HG03439 (cell line): ENCODE measurements around the gene KCNK2.

Source experiments
- ATAC-seq: cut with Tn5 transposase; IDR thresholded peaks from one replicate; pipeline ENCODE4 v1.9.1; 2021; ENCODE audit warnings: mild to moderate bottlenecking, moderate library complexity; ENCODE audit not compliant: unreplicated experiment

The KCNK2 gene

DNA sequence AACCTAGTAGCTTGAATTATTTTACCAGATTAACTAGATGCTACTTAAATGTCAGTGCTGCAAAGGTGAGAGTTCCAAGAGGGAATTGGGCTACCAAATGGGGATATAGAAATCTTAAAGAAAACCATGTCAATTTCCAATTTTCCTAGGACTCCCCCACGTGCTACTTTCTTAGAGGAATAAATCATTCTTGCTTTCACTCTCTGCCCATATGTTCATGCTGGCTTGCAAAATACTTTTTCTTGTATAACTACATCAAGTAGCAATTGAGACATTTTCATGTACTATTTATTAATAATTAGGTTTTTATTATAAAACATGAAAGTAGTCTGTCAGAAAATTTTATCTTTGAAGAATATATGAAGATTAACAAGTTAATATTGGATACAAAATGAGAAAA is 11.8 kb downstream of the KCNK2 start:
- no peak for ATAC-seq

DNA sequence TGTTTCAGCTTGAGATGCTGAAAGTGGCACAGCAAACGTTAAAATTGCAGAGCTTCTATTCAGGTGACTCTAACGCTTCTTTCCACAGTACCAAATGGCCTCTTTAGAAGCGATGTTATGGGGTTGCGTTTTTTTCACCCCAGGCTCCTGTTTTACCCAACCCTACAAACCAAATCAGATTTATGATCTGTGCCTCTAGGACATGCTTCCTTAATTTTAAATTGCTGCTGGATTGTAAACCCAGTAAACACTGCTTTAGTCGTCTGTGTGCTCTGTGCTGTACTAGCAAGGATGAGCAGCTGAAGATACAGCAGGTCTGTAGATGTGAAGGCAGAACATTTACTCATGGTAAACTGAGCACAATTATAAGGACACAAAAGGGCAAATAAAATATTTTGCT is 13.0 kb downstream of the KCNK2 start:
- ATAC-seq: no peak

DNA sequence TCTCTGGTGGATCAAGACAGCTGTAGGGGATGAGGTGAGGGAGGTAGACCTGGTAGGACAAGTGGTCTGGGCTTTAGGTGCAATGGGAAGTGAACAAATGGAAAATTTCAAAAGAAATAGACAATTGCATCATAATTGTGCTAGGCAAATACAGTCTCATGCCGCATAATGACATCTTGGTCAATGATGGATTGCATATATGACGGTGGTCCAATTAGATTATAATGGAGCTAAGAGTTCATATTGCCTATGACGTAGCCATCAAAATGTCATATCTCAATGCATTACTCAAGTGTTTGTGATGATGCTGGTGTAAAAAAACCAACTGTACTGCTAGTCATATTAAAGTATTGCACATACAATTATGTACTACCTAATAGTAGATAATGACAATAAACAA is 19.0 kb downstream of the KCNK2 start:
- no peak for ATAC-seq

DNA sequence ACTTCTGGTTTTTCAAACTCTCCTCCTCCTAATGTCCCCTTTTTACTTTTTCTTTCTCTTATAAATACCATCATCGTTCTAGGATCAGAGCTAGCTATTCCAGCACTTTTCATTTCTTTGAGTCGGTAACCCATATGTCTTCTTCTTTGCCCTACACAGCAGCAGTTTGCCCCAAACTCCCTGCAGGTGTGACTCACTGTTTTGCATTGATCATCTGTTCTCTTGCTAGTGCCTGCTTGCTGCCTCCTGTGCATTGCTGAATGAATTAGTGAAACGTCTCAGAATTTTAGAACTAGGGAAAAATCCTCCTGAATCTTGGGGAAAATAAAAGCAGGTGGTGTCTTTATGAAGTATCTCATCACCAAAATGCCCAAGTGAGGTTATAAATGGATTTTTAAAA is 21.7 kb downstream of the KCNK2 start:
- ATAC-seq: no peak

DNA sequence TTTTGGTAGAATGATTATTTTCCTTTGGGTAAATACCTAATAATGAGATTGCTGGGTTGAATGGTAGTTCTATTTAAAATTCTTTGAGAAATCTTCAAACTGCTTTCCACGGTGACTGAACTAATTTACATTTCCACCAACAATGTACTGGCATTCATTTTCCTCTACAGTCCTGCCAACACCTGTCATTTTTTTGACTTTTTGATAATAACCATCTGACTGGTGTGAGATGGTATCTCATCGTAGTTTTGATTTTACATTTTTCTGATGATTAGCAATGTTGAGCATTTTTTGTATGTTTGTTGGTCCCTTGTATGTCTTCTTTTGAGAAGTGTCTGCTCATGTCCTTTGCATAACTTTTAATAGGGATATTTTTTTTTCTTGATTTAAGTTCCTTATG is 23.5 kb downstream of the KCNK2 start:
- ATAC-seq: no peak

DNA sequence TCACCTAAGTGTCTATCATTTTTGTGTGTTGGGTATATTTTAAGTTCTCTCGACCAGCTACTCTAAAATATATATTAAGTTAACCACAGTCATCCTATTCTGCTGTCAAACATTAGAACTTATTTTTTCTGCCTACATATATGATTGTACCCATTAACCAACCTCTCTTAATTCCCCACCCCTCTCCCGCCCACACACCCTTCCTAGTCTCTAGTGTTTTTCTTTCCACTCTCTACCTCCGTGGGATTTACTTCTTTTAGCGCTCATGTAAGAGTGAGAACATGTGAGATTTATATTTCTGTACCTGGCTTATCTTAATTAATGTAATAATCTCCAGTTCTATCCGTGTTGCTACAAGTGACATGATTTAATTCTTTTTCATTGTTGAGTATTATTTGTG is 26.6 kb downstream of the KCNK2 start:
- ATAC-seq: no peak

DNA sequence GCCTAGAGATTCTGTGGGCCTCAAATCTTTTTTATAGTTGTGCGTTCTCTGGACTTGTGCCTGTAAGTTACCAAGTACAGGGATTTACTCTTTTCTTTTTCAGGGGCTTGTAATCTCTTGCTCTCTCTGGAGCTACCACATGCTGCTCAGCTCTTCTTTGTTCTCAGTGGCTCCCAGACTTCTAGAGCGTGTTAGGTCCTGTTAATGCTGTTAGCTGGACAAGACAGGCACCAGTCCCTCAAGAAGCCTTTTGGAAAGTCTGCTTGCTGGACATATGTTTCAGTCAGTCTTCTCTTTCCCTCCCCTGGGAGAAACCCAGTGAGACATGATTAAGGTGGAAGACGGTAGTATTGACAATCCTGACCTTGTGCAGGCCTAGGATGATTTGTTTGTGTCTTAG is 29.4 kb downstream of the KCNK2 start:
- no peak for ATAC-seq

DNA sequence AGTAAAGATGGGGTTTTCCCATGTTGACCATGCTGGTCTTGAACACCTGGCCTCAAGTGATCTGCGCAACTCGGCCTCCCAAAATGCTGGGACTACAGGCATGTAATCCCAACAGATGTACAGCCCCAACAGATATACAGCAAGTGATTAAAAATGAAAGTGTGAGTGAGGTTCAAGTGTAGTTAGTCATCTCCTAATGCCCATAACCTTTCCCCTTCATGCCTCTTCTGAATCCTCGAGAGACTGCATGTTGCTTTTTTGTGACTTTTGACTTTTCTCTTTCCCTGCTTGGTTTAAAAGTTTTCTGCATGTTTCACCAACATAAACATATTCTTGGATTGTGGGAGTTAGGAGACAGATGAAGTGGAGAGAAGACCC is 31.2 kb downstream of the KCNK2 start:
- no peak for ATAC-seq

DNA sequence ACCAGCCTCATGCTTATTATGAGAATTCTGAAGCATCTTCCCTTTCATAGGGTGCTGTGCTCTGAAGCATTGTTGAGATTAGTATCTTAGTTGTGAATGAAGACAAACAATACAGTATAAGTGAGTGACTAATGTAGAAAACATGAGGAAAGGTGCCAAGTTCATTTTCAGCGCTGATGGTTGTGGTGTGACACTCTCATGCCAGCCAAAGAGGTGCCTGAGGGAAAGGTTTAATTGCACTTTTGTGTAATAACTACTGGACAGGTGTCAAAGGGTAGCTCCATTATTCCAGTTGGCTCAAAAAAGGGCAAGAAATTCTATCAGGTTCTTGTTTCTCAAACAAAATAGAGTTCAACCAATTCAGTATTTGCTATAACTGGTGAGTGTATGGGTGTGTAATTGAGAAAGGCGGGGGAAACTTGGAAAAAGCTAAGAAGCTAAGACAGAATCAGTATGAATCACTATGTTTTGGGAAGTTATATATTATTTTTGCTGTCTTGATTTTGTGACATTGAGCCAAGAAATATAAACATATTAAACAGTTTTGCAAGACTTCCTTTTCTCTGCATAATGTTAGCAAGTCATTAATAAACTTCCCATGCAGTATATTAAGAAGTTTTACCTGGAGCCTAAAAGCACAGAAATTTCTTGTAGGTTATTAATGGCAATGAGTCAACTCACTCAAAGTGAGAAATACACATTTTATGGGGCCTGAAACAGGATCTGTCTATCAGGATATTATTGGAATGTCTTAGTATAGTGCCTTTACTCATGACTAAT is 31.8 kb downstream of the KCNK2 start:
- no peak for ATAC-seq

DNA sequence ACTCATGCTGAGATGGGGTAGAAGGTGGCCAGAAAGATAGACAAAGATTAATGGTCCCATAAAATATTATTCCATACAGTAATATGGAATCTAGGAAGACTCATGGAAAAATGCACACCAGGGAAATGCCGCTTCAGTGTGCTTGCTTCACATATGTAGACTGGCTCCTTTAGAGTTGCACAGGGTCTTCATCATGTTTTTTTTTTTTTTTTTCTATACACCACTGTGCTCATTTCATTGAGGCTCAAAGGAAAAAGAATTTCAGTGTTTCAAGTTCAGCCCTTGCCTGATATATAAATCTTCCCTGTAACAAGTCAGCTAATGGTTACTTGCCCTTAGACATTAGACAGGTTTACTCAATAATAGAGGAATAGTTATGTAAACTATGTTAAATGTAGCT is 33.2 kb downstream of the KCNK2 start:
- no peak for ATAC-seq

DNA sequence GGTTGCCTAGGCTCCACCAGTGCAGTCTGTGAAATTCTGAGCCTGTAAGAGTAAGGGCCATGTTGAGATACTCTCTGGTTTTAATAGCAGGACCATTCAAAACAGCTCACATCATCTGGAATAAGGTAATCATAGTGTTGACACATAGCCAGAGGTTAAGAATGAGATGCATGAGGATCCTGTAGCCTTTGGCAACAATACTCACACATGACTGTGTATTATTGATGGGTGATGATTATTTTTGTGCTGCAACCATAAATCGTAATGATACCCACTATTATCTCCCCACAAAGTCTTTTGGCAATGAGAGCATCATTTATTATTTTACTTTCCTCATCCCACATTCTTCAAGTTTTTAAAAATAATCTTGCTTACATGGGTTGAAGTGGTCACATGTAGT is 35.5 kb downstream of the KCNK2 start:
- ATAC-seq: no peak

DNA sequence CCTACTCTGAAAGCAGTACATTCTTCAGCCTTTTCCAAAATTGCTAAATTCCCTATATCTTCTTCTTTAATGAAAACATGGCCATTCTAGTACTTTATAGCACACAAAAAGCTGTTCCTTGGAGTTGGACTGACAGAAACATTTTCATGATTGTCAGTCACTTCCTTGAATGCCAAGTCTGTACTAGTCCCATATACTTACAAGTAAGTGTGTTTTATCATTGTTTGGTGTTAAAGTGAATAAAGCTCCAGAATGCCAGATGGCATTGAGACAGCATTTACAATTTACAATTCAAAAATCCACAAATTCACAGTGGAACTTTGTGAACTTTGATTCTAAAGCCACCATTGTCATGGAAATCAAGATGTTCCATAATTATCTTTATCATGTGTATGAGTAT is 36.5 kb downstream of the KCNK2 start:
- ATAC-seq: no peak

DNA sequence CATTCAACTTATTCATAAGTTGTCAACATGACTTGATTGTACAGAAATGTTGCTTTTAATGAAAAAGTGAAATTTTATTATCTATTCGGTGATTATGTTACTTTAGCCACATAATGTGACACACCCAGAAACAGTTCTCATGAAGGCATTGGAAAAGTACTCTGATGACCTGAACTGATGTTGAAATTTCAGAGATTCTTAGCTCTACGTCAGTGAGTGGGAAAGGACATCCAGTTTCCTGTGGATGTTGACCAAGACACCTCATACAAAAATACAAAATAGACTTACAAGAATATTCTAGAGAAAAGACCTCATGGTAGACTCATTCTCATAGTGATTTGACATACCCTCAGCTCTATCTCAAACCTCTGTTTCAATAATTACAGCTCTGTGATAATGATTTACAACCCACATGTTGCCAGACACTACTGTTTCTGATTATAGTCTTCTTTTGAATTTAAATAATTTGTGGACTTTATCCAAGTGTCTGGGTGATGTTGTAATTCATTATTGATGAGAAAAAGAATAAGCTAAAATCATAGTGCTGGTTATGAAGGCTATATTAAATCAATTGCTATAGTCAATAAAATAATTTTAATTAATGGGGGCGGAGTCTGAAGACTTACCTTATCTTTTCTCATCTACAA is 37.3 kb downstream of the KCNK2 start:
- ATAC-seq: no peak

DNA sequence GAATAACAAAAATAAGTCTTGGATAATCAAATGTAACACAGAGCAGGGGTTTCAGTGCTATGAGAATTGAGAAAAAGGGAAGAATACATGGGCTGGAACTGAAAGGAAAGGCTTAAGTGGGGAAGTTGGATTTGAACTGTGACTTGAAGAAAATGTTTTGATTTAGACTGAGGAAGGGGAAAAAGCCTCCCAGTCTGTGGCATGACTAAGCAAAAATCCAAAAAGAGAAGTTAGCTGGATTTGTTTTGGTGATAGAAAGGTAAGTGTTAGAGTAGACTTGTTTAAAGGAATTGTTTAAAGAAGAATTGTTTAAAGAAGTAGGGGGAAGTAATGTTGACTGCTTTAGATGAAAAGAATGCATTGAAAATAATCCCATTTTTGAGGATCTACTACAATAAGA is 46.0 kb downstream of the KCNK2 start:
- ATAC-seq: no peak

DNA sequence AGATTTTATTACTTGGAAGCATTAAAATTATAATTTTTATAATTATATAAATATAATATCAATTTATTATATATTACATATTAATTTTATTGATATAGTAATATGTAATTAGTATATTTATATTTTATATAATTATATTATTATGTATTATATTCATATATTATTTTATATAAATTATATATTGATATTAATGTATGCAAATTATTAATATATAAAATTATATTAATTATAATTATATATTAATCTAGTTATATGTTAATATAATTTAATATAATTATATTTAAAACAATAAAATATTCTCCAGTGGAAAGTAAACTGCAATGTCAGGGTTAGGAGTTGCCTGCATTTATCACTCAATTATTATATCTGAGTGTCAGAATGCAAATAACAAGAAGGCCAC is 48.8 kb downstream of the KCNK2 start:
- ATAC-seq: no peak

DNA sequence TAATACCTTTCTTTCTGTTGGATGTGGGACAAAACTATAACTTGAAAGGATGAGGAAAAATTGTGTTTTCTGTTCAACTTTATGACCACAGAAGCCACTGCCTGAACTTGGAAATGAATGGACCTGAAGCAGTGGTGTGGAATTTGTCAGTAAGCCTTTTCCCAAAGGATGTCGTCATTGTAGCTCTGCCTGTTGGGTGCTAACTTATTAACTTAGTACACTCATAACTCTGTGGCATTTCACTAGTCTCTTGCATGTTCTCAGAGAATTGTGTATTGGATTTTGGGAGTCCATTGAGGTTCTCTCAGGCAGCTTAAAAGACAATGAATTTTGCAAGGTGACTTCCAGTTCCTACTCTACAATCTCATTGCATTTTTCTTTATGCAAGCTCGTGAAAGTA is 49.6 kb downstream of the KCNK2 start:
- no peak for ATAC-seq

DNA sequence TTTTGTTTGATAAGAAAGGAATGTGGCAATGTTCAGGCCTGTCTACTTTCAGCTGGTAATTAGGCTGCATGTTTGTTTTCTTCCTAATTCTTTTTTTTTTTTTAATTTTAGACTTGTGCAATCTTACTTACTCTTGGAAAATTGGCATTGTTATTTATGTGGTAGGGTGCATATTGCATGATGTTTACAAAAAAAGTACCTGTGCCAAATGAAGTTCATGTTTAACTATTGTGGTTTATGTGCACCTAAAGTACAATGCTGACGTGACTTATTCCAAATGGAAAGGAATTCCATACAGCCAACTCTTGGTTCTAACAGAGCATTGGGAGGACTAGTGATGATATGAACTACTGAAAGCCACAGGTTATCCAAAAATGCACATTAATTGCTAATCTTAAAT is 51.0 kb downstream of the KCNK2 start:
- no peak for ATAC-seq

DNA sequence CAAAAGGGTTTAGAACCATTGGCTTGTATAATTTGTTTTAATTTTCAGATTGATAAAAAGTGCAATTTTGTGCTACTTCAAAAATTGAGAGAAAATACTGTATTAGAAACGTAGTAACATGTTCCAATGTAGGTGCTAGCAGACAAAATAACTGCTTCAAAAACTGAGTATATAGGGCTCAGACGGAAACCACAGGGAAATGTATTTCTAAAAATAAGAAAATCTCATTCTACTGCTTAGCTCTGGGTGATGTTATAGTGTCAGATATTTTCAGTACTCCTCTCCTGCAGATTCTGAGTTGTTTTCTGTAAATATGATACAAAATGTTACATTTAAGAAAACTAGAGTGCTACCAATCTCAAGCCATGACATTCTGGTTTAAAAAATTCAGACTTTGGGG is 55.4 kb downstream of the KCNK2 start:
- ATAC-seq: no peak

DNA sequence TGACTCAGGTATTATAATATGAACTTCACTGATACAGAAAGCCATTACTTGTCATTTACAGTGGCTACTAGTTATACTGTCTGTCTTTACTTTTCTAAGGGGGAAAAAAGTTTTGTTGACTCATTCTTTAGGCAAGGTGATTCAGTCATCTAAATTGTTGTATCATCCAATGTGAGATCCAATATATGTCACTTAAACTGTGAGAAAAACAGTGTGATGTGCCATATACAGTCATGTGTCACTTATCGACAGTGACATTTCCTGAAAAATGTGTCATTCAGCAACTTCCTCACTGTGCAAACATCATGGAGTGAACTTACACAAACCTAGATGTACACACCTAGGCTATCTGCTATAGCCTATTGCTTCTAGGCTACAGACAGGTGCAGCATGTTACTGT is 57.6 kb downstream of the KCNK2 start:
- ATAC-seq: no peak

DNA sequence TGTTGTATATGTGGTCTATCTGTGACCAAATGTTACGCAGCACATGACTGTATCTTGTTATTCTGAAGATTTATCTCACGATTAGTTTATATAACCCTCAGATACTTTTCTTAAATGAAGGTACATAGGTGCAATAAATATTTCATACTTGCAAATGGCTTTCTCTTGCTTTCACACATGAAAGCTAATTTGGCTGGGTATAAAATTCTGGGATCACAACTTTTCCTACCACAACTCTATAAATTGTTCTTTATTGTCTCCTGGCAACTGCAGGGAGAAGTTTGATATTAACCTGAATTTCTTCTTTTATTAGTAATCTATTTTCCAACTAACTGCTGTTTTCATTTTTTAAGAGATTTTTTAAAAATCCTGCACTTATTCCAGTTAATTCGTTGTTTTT is 58.9 kb downstream of the KCNK2 start:
- ATAC-seq: no peak

DNA sequence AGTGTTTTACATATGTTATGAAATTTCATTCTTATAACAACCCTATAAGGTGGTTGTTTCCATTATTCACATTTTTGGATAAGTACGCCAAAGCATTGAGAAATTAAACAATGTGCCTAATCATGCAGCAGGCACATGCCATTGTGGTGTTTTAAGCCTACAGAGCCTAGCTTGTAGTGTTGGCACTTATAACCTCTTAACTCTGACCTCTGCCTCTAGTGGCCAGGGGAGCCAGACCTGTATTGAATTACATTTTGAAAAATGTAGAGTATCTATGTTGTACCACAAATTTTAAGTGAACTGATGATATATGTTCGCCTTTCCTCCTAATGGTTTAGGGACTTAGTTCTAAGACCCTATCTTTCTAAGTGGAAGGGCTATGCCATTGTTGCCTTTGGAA is 61.0 kb downstream of the KCNK2 start:
- ATAC-seq: no peak

DNA sequence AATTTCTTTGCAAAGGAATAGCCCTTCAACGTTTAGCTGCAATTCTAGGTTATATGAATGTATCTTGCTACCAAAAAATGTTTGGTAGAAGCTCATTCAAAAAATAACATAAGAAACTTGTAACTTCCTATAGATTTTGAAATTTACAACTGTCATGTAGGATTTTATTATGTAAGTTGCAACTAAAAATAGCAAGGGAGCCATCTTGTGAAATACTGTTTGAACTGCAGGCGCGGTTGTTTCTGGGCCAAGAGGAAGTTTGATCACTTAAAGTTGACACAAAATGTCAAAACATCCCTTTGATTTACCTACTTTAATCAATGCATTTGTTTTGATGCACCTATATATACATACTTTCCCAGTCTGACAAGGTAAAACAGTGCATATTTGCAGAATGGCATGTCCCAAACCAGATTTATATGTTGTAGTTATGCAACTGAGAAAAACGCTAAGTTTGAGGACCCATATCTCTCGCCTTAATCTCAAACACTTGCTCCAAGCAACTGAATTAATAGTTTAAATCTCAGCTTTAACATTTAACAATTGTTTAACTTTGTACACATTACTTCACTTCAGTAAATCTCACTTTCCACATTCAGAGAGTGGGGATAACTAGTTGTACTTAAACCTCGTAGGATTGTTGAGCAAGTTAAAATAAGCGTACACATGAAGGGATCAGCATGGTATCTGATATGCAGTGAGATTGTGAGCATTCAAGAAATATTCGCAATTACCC is 63.9 kb downstream of the KCNK2 start:
- no peak for ATAC-seq
